GM18951 (cell line): ENCODE data around the gene NKAP.
"Not testable (repeated sequence)": the region's sequence is repeated elsewhere in the genome, so short reads cannot be mapped to it uniquely, and the experiment has no call there.

Source experiments
- POLR2A ChIP-seq: IDR thresholded peaks from 4 replicates; pipeline ENCODE4 v1.6.1; 2011; ENCODE audit warnings: mild to moderate bottlenecking; ENCODE audit not compliant: insufficient read length, insufficient read depth; ENCODE audit errors: extremely low read depth
- in situ Hi-C: fragments of 300-500 bp; cut with MboI; formaldehyde crosslinking; loops from one replicate; pipeline ENCODE4 v1.12.0; 2022; ENCODE audit warnings: low sequenced_read_pairs, mixed read lengths, inconsistent platforms; ENCODE audit not compliant: unreplicated experiment

NKAP gene

DNA sequence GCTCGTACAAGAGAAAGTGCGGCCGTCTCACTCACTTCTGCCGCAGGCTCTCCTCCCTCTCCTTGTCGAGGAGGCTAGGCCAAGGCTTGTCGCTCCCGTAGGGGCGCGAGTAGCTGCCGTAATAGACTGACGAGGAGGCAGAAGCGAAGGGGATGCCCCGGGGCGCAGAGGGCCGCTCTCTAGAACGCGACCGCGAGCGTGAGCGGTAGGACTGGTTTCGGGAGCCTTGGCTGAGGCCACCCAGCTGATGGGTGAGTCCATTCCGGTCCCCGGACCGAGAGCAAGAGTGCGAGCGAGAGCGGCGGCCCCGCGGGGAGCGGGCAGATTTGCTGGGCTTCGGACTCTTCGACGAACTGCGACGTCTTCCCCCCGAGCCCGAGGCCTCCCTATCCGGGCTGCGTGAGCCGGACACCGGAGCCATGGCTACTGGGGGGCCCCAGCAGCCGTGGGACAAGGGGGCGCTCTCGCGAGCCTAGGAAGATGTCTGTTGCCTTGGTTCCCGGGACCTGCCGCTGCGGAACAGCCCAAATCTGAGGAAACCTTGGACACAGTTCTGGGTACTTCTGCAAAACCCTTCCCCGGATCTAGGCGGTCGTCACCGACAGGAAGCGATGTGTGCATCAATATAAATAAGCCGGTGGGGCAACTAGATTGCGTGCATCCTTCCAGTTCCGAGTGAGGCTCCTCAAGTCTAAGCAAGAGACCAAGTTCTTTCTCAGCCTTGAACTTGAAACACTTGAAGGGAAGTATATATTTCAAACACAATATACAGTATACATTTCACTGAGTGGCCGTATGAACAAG is at the start of gene NKAP:
Gene NKAP, minus strand, starts transcription at position 567 of the 804 bp plus-strand sequence. Its CDS starts 146 bp downstream, at position 421.
- TF ChIP-seq POLR2A: peak; percentile 66
- in situ Hi-C loops: no loop called here

DNA sequence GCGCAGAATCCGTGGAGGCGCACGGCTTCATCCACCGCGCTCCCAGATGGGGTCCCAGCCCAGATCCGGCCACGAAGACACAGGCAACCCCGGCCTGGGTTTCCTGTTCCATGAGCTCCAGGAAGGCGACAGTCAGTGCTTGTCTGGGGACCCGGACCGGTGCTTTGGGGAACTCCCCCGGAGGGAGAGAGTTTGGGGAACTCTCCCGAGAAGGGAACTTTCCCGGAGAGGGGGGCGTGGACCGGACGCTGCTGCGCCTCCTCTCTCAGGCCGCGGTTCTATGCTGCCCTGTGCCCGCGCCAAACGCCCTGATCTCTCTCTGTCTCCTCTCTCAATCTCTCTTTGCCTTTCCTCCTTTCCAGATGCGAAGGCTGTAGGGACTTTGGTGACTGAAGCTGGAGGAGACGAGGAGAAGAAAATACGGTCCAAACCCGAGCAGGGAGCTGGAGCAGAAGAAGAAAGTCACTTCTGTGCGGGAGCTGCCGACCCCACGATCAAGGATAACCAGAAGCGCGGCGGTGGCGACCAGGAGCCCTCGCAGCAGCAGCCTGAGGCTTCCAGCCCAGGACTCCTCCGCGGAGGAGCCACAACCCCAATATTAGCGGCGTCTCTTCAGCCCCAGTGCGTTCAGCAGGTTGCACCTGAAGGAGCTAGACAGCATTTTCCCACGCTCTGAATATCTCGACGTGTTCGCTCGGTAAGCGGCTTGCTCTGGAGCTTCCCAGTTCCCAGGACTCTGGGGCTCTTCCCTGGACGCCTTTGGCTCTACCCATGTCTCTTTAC is 47.6 kb upstream of the NKAP start:
- TF ChIP-seq POLR2A: no peak
- in situ Hi-C loops: no loop called here

DNA sequence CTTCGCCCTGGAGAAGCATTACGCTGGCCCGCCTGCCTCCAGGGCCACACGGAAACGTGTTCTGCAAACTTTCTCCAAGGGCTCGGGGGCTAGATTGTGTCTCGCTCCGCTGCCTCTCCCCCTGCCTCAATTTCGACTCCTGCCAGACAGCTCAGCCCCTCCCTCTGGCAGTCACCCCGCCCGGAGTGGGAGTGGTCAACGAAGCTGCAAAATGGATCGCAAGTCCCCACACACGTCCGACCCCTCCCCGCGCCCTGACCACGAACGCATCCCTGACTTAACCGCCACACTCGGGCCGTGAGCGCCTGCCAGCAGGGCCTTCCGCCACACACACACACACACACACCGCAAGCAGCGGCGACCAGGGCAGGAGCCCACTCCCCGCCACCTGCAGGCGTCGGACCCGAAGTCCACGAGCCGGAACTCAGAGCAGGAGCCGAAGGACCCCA is 47.0 kb upstream of the NKAP start:
- in situ Hi-C loops: no loop called here
- no peak for TF ChIP-seq POLR2A

DNA sequence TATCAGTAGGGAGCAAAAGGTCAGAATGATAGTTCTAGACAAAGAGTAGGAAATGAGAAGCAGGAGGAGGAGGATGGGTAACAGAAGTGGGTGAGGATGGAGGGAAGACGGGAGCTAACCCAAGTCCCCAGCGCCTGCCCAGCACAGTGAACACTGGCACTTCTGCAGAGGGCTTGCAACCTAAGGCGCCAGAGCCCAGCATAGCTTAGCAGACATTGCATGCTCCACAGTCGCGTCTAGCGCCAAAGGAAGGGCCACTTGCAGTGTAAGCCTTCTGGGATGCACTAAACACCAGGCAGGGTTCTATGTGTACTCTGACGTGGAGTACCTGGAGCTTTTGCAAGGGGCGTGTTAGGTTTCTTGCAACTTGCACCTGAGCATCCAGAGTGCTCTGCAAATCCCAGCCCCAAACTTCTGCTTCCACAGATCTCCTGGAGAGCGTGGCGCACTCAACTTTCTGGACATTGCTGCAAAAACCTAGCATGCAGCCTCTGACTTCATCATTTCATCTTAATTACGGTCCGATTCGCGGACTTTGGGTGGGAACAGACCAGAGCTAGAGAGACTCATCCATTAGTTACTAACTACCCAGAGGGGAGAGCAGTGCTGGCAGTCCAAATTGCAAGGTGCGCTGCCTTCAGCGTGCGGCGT is 46.5 kb upstream of the NKAP start:
- in situ Hi-C loops: no loop called here
- TF ChIP-seq POLR2A: no peak

DNA sequence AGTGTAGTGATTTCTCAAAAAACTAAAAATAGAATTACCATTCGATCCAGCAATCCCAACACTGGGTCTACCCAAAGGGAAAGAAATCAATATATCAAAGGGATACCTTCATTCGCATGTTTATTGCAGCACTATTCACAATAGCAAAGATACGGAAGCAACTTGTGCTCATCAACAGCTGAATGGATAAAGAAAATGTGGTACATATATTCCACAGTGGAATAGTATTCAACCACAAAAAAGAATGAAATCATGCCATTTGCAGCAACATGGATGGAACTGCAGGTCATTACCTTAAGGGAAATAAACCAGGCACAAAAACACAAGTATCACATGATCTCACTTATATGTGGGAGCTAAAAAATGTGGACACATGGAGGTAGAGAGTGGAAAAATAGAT is 42.7 kb upstream of the NKAP start:
- TF ChIP-seq POLR2A: no peak
- in situ Hi-C loops: no loop called here

DNA sequence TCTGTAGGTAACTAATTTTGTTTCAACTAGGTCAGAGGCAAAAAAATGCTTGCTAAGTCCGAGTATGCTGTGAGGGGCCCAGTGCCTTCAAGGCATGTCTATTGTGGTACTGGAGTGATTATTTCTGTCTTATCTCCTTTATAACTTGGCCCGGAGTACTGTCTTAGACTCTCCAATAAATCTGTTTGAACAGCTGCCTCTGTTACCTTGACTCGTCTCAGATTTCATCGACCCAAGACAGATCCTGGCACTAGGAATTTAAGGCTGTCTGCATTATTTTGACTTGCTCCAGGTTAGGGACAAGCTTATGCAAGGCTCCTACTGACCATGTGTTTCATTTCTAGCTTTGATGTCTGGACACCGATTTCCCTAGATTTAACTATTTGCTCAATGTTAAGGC is 41.1 kb upstream of the NKAP start:
- in situ Hi-C loops: no loop called here
- no peak for TF ChIP-seq POLR2A

DNA sequence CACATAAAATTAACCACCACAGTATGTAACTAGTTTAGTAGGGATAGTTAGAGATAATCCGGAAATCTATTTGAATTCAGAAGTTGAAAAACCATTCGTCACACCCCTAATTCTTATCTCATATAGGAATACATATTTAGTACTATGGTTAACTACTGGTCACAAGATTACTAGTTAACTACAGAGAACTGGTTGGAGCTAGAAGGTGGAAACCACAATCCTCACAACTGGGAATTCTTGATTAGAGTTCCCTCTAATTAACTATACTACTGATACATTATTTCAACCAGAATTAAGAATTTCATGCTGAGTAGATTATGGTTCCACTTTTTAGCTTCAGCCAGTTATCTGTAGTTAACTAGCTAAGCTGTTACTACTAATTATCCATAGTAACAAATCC is 39.9 kb upstream of the NKAP start:
- TF ChIP-seq POLR2A: no peak
- in situ Hi-C loops: no loop called here

DNA sequence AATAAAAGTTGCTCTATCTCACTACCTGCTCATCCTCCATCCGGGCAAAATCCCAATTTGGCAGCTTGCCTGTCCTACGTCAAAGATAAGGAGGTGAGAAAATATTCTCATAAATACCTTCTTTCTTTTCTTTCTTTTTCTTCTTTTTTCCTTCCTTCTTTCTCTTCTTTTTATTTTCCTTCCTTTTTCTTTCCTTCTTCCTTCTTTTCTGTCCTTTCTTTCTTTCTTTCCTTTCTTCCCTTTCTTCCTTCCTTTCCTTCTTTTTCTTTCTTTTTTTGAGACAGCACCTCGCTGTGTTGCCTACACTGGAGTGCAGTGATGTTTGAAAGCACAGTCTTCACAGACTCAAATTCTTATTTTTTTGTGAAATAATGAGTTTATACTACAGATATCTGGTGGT is 38.6 kb upstream of the NKAP start:
- TF ChIP-seq POLR2A: no peak
- in situ Hi-C loops: no loop called here

DNA sequence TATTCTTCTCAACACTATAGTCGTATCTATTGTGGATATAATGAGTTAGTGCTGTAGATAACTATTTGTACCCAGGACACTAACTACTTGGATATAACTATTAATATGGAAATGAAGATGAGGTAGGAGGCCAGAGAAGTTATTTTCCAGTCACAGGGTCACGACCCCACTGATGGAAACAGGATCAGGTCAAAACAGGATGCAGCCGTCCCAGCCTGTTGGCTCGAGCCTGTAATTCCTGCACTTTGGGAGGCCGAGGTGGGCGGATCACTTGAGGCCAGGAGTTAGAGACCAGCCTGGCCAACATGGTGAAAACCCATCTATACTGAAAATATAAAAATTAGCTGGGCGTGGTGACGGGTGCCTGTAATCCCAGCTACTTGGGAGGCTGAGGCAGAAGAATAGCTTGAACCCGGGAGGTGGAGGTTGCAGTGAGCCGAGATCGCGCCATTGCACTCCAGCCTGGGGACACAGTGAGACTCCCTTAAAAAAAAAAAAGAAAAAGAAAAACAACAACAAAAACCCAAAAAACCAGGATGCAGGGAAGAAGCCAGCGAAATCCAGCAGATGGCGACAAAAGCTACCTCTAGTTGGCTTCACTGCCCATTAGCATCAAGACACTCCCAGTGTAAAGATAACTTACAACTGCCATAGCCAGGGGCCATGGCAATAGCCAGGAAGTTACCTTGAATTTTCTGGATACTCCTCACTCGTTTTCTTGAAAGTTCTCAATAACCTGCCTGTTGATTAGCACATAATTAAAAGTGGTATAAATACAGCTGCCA is 37.9 kb upstream of the NKAP start:
- in situ Hi-C loops: no loop called here
- no peak for TF ChIP-seq POLR2A

DNA sequence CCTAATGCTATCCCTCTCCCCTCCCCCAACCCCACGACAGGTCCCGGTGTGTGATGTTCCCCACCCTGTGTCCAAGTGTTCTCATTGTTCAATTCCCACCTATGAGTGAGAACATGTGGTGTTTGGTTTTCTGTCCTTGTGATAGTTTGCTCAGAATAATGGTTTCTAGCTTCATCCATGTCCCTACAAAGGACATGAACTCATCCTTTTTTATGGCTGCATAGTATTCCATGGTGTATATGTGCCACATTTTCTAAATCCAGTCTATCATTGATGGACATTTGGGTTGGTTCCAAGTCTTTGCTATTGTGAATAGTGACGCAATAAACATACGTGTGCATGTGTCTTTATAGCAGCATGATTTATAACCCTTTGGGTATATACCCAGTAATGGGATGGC is 33.6 kb upstream of the NKAP start:
- in situ Hi-C loops: not testable (repeated sequence)

DNA sequence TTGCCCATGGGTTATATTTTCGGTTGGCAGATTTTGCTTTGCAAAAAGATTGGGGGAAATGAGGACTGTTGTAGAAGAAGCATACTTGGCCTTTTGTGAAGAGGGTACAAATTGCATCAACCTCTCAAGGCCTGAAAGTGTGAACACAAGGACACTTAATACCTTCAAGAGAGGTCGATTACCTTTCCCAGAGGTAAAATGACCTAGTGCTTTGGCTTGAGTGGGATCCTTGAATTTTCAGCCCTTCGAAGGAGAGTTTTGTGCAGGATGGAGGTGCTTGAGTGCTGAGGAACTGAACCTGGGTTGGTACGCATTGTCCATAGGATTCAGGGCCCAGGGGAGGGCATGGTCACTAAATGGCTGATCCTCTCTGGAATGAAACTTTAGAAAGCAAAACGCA is 27.6 kb upstream of the NKAP start:
- in situ Hi-C loops: no loop called here
- no peak for TF ChIP-seq POLR2A

DNA sequence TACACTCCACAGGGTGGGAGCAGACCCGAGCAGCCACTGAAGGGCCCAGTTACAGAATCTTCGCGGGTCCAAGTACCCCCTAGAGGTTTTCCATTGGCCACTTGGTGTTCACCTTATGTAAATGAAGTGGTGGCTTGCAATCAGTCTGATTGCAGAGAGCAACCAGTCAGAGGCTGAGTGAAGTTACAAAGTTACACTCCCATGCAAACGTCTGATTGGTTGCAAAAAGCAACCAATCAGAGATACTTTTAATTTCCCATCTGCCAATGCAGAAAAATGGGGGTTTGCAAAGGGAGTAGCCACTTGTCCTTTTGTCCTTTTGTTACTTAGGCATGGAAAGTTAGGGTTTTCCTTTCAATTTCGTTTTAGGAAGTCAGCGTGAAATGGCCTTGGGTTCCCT is 27.0 kb upstream of the NKAP start:
- no peak for TF ChIP-seq POLR2A
- in situ Hi-C loops: no loop called here

DNA sequence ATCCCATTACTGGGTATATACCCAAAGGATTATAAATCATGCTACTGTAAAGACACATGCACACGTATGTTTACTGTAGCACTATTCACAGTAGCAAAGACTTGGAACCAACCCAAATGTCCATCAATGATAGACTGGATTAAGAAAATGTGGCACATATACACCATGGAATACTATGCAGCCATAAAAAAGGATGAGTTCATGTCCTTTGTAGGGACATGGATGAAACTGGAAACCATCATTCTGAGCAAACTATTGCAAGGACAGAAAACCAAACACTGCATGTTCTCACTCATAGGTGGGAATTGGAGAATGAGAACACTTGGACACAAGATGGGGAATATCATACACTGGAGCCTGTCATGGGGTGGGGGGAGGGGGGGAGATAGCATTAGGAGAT is 23.3 kb upstream of the NKAP start:
- in situ Hi-C loops: not testable (repeated sequence)
